ENCODE measurements around the gene TMPRSS9. TPM values are rescaled to one million over a fixed set of nuclear protein-coding genes. Genes with fewer than 3 reads are reported as not detected.

The TMPRSS9 gene
- total RNA-seq, 1 experiment from 2014 or later: 0.66 TPM

GRCh38 chr19:2317756-2318155, 42.3 kb upstream of the TMPRSS9 start:
- Histone ChIP-seq H3K4me3 (ENCODE audit: low read depth, low read length) (no peak overlapping the region), H3K36me3 (ENCODE audit: control insufficient read depth, insufficient read depth, low read length) (no peaks in the 10 kb centered on the region), H3K9me3 (no peaks in the 10 kb centered on the region), H3K27me3 (replicated peaks; ENCODE audit: control insufficient read depth, insufficient read depth, low read length) (no peaks in the 10 kb centered on the region), H3K4me1 (no peaks in the 10 kb centered on the region)
- DNase-seq: no peak
- TF ChIP-seq CTCF (IDR thresholded peaks at IDR 0.05; ENCODE audit: insufficient read depth in 1 of 2, low read depth in 1 of 2, low read length in 1 of 2, severe bottlenecking in 1 of 2, unreplicated experiment in 1 of 2): no peak
- H3K27me3 Mint-ChIP-seq (ENCODE audit: insufficient read depth, unreplicated experiment): no peaks in the 10 kb centered on the region
- ChIA-PET CTCF (no interaction called here), POLR2A (no interaction called here)
- H3K4me1 Mint-ChIP-seq (ENCODE audit: low read depth, unreplicated experiment): no peaks in the 10 kb centered on the region
- H3K4me3 Mint-ChIP-seq (ENCODE audit: unreplicated experiment): no peak overlapping the region
- peaks cover 6% of the 10 kb centered on the region for H3K36me3 Mint-ChIP-seq (ENCODE audit: insufficient read depth, unreplicated experiment)
- no peak overlapping the region for H3K27ac Mint-ChIP-seq (ENCODE audit: unreplicated experiment)
- intact Hi-C loops (cut with micrococcal nuclease; ENCODE audit: unreplicated experiment): loop anchor here (5.0 kb wide), 1 partner anchor 80 kb away; the partner anchor contains the start of genes PLEKHJ1 and SF3A2
- H3K9me3 Mint-ChIP-seq (ENCODE audit: unreplicated experiment): peaks cover 13% of the 10 kb centered on the region
- no TSS peak for BruUV-seq (replicated peaks)

GRCh38 chr19:2318923-2319322, 41.1 kb upstream of the TMPRSS9 start:
- peaks cover 13% of the 10 kb centered on the region for H3K9me3 Mint-ChIP-seq (ENCODE audit: unreplicated experiment)
- H3K36me3 Mint-ChIP-seq (ENCODE audit: insufficient read depth, unreplicated experiment): peaks cover 9% of the 10 kb centered on the region
- H3K27me3 Mint-ChIP-seq (ENCODE audit: insufficient read depth, unreplicated experiment): no peaks in the 10 kb centered on the region
- H3K4me1 ChIP-seq: no peaks in the 10 kb centered on the region
- POLR2A ChIA-PET: interaction anchor here (0.6 kb wide), 1 partner anchor 9 kb away, joined by 3 read pairs; the partner anchor contains the start of gene LSM7
- DNase-seq: no peak
- BruUV-seq (replicated peaks): no TSS peak
- CTCF ChIA-PET: interaction anchor here (0.5 kb wide), 1 partner anchor 1305 kb away, joined by 3 read pairs; no protein-coding TSS in a partner anchor
- no peaks in the 10 kb centered on the region for H3K27me3 ChIP-seq (replicated peaks; ENCODE audit: control insufficient read depth, insufficient read depth, low read length)
- intact Hi-C loops (cut with micrococcal nuclease; ENCODE audit: unreplicated experiment): loop anchor here (5.0 kb wide), 1 partner anchor 82 kb away; the partner anchor contains the start of genes PLEKHJ1 and SF3A2
- no peaks in the 10 kb centered on the region for H3K36me3 ChIP-seq (ENCODE audit: control insufficient read depth, insufficient read depth, low read length)
- H3K9me3 ChIP-seq: no peaks in the 10 kb centered on the region
- H3K4me1 Mint-ChIP-seq (ENCODE audit: low read depth, unreplicated experiment): no peaks in the 10 kb centered on the region
- H3K4me3 Mint-ChIP-seq (ENCODE audit: unreplicated experiment): no peak overlapping the region
- no peak overlapping the region for H3K27ac Mint-ChIP-seq (ENCODE audit: unreplicated experiment)
- no peak for TF ChIP-seq CTCF (IDR thresholded peaks at IDR 0.05; ENCODE audit: insufficient read depth in 1 of 2, low read depth in 1 of 2, low read length in 1 of 2, severe bottlenecking in 1 of 2, unreplicated experiment in 1 of 2)
- H3K4me3 ChIP-seq (ENCODE audit: low read depth, low read length): no peak overlapping the region

- no peak for TF ChIP-seq CTCF (IDR thresholded peaks at IDR 0.05; ENCODE audit: insufficient read depth in 1 of 2, low read depth in 1 of 2, low read length in 1 of 2, severe bottlenecking in 1 of 2, unreplicated experiment in 1 of 2)
- Histone ChIP-seq H3K36me3 (ENCODE audit: control insufficient read depth, insufficient read depth, low read length) (no peaks in the 10 kb centered on the region), H3K9me3 (no peaks in the 10 kb centered on the region), H3K4me1 (no peaks in the 10 kb centered on the region), H3K27me3 (replicated peaks; ENCODE audit: control insufficient read depth, insufficient read depth, low read length) (no peaks in the 10 kb centered on the region), H3K4me3 (ENCODE audit: low read depth, low read length) (no peak overlapping the region)
- Mint-ChIP-seq H3K4me1 (ENCODE audit: low read depth, unreplicated experiment) (no peaks in the 10 kb centered on the region), H3K27me3 (ENCODE audit: insufficient read depth, unreplicated experiment) (no peaks in the 10 kb centered on the region), H3K36me3 (ENCODE audit: insufficient read depth, unreplicated experiment) (peaks cover 9% of the 10 kb centered on the region), H3K4me3 (ENCODE audit: unreplicated experiment) (no peak overlapping the region), H3K27ac (ENCODE audit: unreplicated experiment) (no peak overlapping the region), H3K9me3 (ENCODE audit: unreplicated experiment) (peaks cover 8% of the 10 kb centered on the region)
- ChIA-PET CTCF (no interaction called here), POLR2A (no interaction called here)
- intact Hi-C loops (cut with micrococcal nuclease; ENCODE audit: unreplicated experiment): loop anchor here (5.0 kb wide), 1 partner anchor 82 kb away; the partner anchor contains the start of genes PLEKHJ1 and SF3A2
- no TSS peak for BruUV-seq (replicated peaks)
- no peak for DNase-seq
Measured at GRCh38 chr19:2319551-2319950, 40.5 kb upstream of the TMPRSS9 start.

Measured in Caco-2 (cell line).